Measurements from ENCODE around the gene TMED3. TPM values are rescaled to one million over a fixed set of nuclear protein-coding genes. Genes with fewer than 3 reads are reported as not detected.

Gene TMED3
- total RNA-seq, 1 experiment from 2014 or later, result 164 TPM

- no peaks in the 10 kb centered on the region for H4K20me1 ChIP-seq (ENCODE audit: low read length)
- no peaks in the 10 kb centered on the region for H3K4me1 ChIP-seq (ENCODE audit: insufficient read depth, low read length)
- CTCF ChIA-PET, result no interaction called here
- POLR2A ChIA-PET (ENCODE audit: unreplicated experiment), result no interaction called here
- no peaks in the 10 kb centered on the region for H3K9me3 ChIP-seq (ENCODE audit: low read length)
- no peaks in the 10 kb centered on the region for H3K36me3 ChIP-seq (ENCODE audit: low read depth, low read length)
- H3K4me3 ChIP-seq (ENCODE audit: low read length), result no peak overlapping the region
- no peaks in the 10 kb centered on the region for H3K79me2 ChIP-seq (ENCODE audit: low read length)
- no peaks in the 10 kb centered on the region for H3K9me2 ChIP-seq (replicated peaks; ENCODE audit: low read length)
- H3K4me2 ChIP-seq (ENCODE audit: low read length), result no peak overlapping the region
- BruUV-seq (replicated peaks), result no TSS peak
- TF ChIP-seq EZH2 (IDR thresholded peaks at IDR 0.05; ENCODE audit: low read length, unreplicated experiment) (no peak), EZH2phosphoT487 (IDR thresholded peaks at IDR 0.05; ENCODE audit: borderline replicate concordance, low read length) (no peak), CTCF (conservative IDR thresholded peaks at IDR 0.05; ENCODE audit: low read depth, low read length) (no peak)
- H3F3A ChIP-seq (ENCODE audit: low read length, unreplicated experiment), result no peaks in the 10 kb centered on the region
- no peak for DNase-seq
- intact Hi-C loops (cut with micrococcal nuclease), result no loop called here
- H3K27me3 ChIP-seq (ENCODE audit: low read length), result no peaks in the 10 kb centered on the region
- H3K27ac ChIP-seq (ENCODE audit: low read length), result no peak overlapping the region
- no peak overlapping the region for H3K9ac ChIP-seq (ENCODE audit: low read length)
- ATAC-seq, result no peak
- no peak overlapping the region for H2AFZ ChIP-seq (ENCODE audit: low read length)
Measured at GRCh38 chr15:79372428-79372827, 61.5 kb downstream of the TMED3 start.

Other genes with a start within 250 kb of the TMED3 start
- gene RASGRF1, start 220.3 kb upstream of the TMED3 start, total RNA-seq (2014; rRNA removed), result not detected in 2 replicates
- not detected in 2 replicates for gene ANKRD34C, start 28.4 kb upstream of the TMED3 start, total RNA-seq (2014; rRNA removed)
- gene MINAR1, start 121.2 kb downstream of the TMED3 start, total RNA-seq (2014; rRNA removed), result 0.22 and 0.63 TPM in 2 replicates